GM12891 (cell line): Measurements from ENCODE around the gene FLT4.

Source experiments
- POLR2A ChIP-seq: IDR thresholded peaks from 2 replicates; pipeline ENCODE4 v1.6.1; 2011; ENCODE audit warnings: low read depth, low read length, control low read depth
- POLR2AphosphoS5 ChIP-seq: IDR thresholded peaks from 2 replicates; pipeline ENCODE4 v1.6.1; 2011; ENCODE audit warnings: low read depth, low read length, control low read depth
- SPI1 ChIP-seq: IDR thresholded peaks from 2 replicates; pipeline ENCODE4 v1.6.1; 2011; ENCODE audit warnings: low read depth, low read length, control low read depth

- no peak for TF ChIP-seq POLR2A
- TF ChIP-seq POLR2AphosphoS5, result no peak
- no peak for TF ChIP-seq SPI1
Observed at GRCh38 chr5:180555168-180555921, 94.1 kb downstream of the FLT4 start.
